Gastroesophageal sphincter (tissue), 4 donors: ENCODE data around the gene UVRAG. TPM values are rescaled to one million over a fixed set of nuclear protein-coding genes. Genes with fewer than 3 reads are reported as not detected.

Source experiments
- ATAC-seq: fragments of 150-250 bp; one replicate; pipeline ENCODE4 v1.9.1; 2016; ENCODE audit warnings: mild to moderate bottlenecking, moderate library complexity
- H3K27ac ChIP-seq, 4 donors: fragments of 200-600 bp; sonication (generic) in 3 of 4; 1 replicate in 3 of 4; 2 replicates in 1 of 4; pipeline ENCODE4 v1.5.1; 2016 to 2019
- H3K27me3 ChIP-seq: fragments of 200-600 bp; sonication (generic); one replicate; pipeline ENCODE4 v1.5.1; 2019
- H3K36me3 ChIP-seq, 2 donors: fragments of 200-600 bp; sonication (generic); one replicate each; pipeline ENCODE4 v1.5.1; 2019; ENCODE audit warnings: control low read depth in 1 of 2
- H3K4me1 ChIP-seq, 3 donors: fragments of 200-600 bp; sonication (generic); 1 replicate in 2 of 3; 2 replicates in 1 of 3; pipeline ENCODE4 v1.5.1; 2016 to 2019; ENCODE audit warnings: control low read depth in 2 of 3
- H3K4me3 ChIP-seq, 2 donors: fragments of 200-600 bp; sonication (generic); one replicate each; pipeline ENCODE4 v1.5.1; 2019; ENCODE audit warnings: mild to moderate bottlenecking in 1 of 2, moderate library complexity in 1 of 2
- H3K9me3 ChIP-seq, 3 donors: fragments of 200-600 bp; sonication (generic); one replicate each; pipeline ENCODE4 v1.5.1; 2017 to 2019; ENCODE audit warnings: control low read depth in 2 of 3
- EP300 ChIP-seq: sonication (generic); formaldehyde crosslinking; IDR thresholded peaks from one replicate; pipeline ENCODE4 v1.6.1; 2017; ENCODE audit warnings: antibody characterized with exemption, mild to moderate bottlenecking
- POLR2A ChIP-seq, 2 donors: fragments of 450-650 bp; IDR thresholded peaks; one replicate each; pipeline ENCODE4 v1.6.1; 2017; ENCODE audit warnings: antibody characterized with exemption in 2 of 2, mild to moderate bottlenecking in 2 of 2, moderate library complexity in 1 of 2
- POLR2AphosphoS5 ChIP-seq: sonication (generic); formaldehyde crosslinking; IDR thresholded peaks from one replicate; pipeline ENCODE4 v1.6.1; 2017; ENCODE audit warnings: antibody characterized with exemption
- WGBS, 2 donors: methylation state at CpG; one replicate each; pipeline ENCODE4 v1.1.5; 2018; ENCODE audit warnings: low coverage in 1 of 2; 5-methylcytosine and 5-hydroxymethylcytosine counted together
- total RNA-seq, 4 donors: library from RNA; depleted of rRNA; stranded (reverse); fragments of >200 nt; gene quantifications; one replicate each; pipeline ENCODE4 v1.1.0, GENCODE V29; 2016
- TF ChIP-seq, protein P1 (sequence below), 4 experiments: fragments of 200-600 bp in 2 of 4; fragments of 450-650 bp in 2 of 4; sonication (generic) in 1 of 4; IDR thresholded peaks; one replicate each; pipeline ENCODE4 v1.5.1; 2017 to 2019; ENCODE audit warnings: antibody characterized with exemption in 4 of 4, mild to moderate bottlenecking in 2 of 4, moderate library complexity in 2 of 4

UVRAG gene
- total RNA-seq, 4 donors from 2014 or later = 28.1 to 50.1 (median 34.7) TPM

DNA sequence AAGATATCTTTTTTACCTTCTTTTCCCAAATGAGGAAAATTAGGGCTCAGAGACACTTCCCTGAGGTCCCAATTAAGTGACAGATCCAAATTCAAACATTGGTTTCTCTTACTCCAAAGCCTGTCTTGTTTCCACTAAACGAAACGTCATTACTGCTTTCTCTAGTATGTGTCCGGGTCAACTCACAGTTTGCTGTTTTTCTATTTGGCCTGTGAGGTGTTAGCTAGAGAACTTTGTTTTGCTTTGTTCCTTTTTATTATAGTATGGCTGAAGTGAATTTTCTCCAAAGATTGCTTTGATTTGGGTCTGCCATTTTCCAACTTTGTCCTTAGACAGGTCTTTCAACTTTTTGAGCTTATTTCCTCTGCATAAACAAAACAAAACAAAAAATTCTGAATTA is 179.6 kb downstream of the UVRAG start:
- H3K4me3 ChIP-seq = no peak overlapping the region
- no peak for ATAC-seq
- no peaks in the 10 kb centered on the region for H3K9me3 ChIP-seq
- 100% methylated on average over 2 to 3 of the region's 3 CpGs for WGBS, 2 donors
- no peaks in the 10 kb centered on the region for H3K27me3 ChIP-seq
- H3K4me1 ChIP-seq = no peaks in the 10 kb centered on the region
- TF ChIP-seq POLR2A (IDR thresholded peaks at IDR 0.05) (no peak), POLR2AphosphoS5 (no peak), EP300 (no peak)
- TF ChIP-seq, protein P1, sequence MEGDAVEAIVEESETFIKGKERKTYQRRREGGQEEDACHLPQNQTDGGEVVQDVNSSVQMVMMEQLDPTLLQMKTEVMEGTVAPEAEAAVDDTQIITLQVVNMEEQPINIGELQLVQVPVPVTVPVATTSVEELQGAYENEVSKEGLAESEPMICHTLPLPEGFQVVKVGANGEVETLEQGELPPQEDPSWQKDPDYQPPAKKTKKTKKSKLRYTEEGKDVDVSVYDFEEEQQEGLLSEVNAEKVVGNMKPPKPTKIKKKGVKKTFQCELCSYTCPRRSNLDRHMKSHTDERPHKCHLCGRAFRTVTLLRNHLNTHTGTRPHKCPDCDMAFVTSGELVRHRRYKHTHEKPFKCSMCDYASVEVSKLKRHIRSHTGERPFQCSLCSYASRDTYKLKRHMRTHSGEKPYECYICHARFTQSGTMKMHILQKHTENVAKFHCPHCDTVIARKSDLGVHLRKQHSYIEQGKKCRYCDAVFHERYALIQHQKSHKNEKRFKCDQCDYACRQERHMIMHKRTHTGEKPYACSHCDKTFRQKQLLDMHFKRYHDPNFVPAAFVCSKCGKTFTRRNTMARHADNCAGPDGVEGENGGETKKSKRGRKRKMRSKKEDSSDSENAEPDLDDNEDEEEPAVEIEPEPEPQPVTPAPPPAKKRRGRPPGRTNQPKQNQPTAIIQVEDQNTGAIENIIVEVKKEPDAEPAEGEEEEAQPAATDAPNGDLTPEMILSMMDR (IDR thresholded peaks at IDR 0.05) = no peak
- no peak overlapping the region for H3K27ac ChIP-seq
- no peaks in the 10 kb centered on the region for H3K36me3 ChIP-seq

DNA sequence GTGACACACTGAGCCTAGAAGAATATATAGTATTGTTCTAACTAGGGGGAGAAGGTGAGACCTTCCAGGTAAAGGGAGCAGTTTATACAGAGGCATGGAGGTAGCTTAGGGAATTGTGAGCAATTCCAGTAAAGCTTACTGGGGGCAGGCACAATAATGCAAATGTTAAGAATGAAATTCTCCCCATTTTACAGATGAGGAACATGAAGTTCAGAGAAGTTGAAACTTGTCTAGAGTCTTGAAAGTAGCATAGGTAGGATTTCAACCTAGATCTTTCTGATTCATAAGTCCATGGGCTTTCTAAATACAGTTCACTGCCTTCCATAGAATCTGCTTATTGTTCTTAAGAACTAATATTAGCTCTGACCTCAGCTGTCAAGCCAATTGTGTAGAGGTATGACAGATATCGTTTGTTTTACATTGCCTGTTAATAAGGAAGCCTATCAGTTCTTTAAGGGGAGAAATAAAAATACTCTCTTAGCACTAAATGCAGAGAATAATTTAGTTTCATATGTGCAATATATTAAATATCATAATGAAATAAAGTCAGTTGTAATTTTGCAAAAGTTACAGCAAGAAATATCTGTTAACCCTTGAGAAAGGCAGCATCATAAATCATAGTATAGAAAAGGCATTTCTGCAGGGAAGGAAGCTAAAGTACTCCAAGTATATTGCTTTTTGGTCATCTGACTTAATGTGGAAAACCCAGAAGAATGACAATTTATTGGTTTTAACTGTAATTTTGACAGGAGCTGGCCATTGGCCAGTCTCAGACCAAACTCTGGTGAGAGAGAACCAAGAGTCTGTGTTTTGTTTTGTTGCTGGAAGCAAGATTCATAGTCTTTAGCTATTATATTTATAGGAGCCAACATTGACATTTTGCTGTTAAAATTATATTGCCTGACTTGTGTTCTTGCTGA is 181.8 kb downstream of the UVRAG start:
- ATAC-seq = no peak

DNA sequence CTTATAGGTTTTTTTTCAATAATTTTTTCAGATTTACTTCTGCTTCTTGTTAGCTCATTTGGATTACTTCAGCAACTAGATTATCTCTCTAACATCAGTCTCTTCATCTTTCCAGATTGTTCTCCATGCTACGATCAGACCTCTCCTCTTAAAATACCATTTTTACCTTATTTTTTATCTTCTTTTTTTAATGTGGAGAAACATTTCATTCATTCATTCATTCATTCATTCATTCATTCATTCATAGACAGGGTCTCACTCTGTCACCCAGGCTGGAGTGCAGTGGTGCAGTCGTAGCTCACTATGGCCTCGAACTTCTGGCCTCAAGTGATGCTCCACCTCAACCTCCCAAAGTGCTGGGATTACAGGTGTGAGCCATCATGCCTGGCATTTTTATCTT is 189.4 kb downstream of the UVRAG start:
- no peak for ATAC-seq
- H3K4me1 ChIP-seq = no peaks in the 10 kb centered on the region
- no peak overlapping the region for H3K4me3 ChIP-seq
- H3K27ac ChIP-seq = no peak overlapping the region
- peaks cover 0 to 60% of the 10 kb centered on the region in 2 donors for H3K36me3 ChIP-seq
- H3K27me3 ChIP-seq = no peaks in the 10 kb centered on the region
- peaks cover 0 to 16% (median 0%) of the 10 kb centered on the region in 3 donors for H3K9me3 ChIP-seq
- WGBS, 2 donors = 98% methylated on average over 3 of the region's 3 CpGs; no CpG with 5 or more reads in 1 of the 2 donors
- TF ChIP-seq POLR2AphosphoS5 (no peak), EP300 (no peak), POLR2A (IDR thresholded peaks at IDR 0.05) (no peak)
- TF ChIP-seq, protein P1 (IDR thresholded peaks at IDR 0.05) = no peak

More for the DNA sequence above, 181.8 kb downstream of the UVRAG start:
- peaks cover 0 to 10% (median 0%) of the 10 kb centered on the region in 3 donors for H3K9me3 ChIP-seq
- H3K4me3 ChIP-seq = no peak overlapping the region
- H3K27ac ChIP-seq = no peak overlapping the region
- no peaks in the 10 kb centered on the region for H3K27me3 ChIP-seq
- WGBS, 2 donors = 65 to 88% methylated on average over 1 of the region's 1 CpG
- TF ChIP-seq POLR2AphosphoS5 (no peak), EP300 (no peak), POLR2A (IDR thresholded peaks at IDR 0.05) (no peak)
- TF ChIP-seq, protein P1 (IDR thresholded peaks at IDR 0.05) = no peak
- no peaks in the 10 kb centered on the region for H3K4me1 ChIP-seq
- peaks cover 0 to 5% of the 10 kb centered on the region in 2 donors for H3K36me3 ChIP-seq

DNA sequence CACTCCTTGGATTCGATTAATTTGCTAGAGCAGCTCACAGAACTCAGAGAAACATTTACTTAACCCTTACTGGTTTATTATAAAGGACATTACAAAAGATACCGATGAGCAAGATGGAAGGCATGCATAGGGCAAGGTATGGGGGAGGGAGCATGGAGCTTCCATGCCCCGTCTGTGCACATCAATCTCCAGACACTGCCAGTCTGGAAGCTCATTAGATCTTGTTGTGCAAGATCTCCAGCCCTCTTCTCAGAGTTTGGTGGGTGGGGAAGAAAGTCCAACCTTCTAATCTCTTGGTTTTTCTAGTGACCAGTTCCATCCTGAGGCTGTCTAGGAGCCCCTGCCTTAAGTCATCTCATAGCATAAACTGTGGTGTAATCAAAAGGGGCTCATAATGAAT is 190.7 kb downstream of the UVRAG start:
- no peak for TF ChIP-seq POLR2A (IDR thresholded peaks at IDR 0.05)
- no peak for TF ChIP-seq POLR2AphosphoS5
- TF ChIP-seq, protein P1 (IDR thresholded peaks at IDR 0.05) = no peak
- TF ChIP-seq EP300 = no peak
- Histone ChIP-seq H3K36me3 (peaks cover 0 to 63% of the 10 kb centered on the region in 2 donors), H3K9me3 (peaks cover 0 to 16% (median 0%) of the 10 kb centered on the region in 3 donors), H3K4me1 (no peaks in the 10 kb centered on the region), H3K27me3 (no peaks in the 10 kb centered on the region), H3K4me3 (no peak overlapping the region), H3K27ac (no peak overlapping the region)
- WGBS, 2 donors = 73 to 92% methylated on average over 2 of the region's 3 CpGs
- ATAC-seq = no peak

DNA sequence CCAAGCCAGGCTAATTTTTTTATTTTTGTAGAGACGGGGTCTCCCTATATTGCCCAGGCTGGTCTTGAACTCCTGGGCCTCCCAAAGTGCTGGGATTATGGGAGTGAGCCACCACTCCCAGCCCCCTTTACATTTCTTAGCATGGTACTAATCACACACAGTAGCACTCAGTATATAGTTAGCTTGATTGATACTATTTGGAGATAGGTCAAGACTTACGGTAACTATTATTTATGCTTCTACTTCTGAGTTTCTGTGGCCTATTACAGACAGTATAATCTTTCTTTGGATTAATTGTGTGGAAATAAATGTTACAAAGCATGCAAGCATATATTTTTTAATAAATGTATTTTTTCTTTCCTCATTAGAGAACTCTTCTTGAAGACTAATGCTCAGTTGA is 192.2 kb downstream of the UVRAG start:
- Histone ChIP-seq H3K4me3 (no peak overlapping the region), H3K27ac (no peak overlapping the region), H3K36me3 (peaks cover 0 to 61% of the 10 kb centered on the region in 2 donors), H3K4me1 (no peaks in the 10 kb centered on the region), H3K9me3 (peaks cover 0 to 1% (median 0%) of the 10 kb centered on the region in 3 donors), H3K27me3 (no peaks in the 10 kb centered on the region)
- no peak for ATAC-seq
- WGBS, 2 donors = 100% methylated on average over 1 to 2 of the region's 2 CpGs
- TF ChIP-seq EP300 (no peak), POLR2A (IDR thresholded peaks at IDR 0.05) (no peak), POLR2AphosphoS5 (no peak)
- TF ChIP-seq, protein P1 (IDR thresholded peaks at IDR 0.05) = no peak
